Hindlimb muscle (tissue), 1 donor: ENCODE data around the gene IL36A. TPM values are rescaled to one million over a fixed set of nuclear protein-coding genes. Genes with fewer than 3 reads are reported as not detected.

Source experiments
- DNase-seq: peaks from one replicate; pipeline ENCODE4 v3.0.0-alpha.2; 2013
- polyA plus RNA-seq: library from polyadenylated mRNA; unstranded; fragments of 120-200 nt; gene quantifications from one replicate; pipeline ENCODE4 v1.2.1, GENCODE V29; 2013; ENCODE audit not compliant: insufficient read length

The IL36A gene
- polyA plus RNA-seq, 1 donor: not detected

- no peak for DNase-seq
Observed at GRCh38 chr2:113050921-113051895, 45.9 kb downstream of the IL36A start.

- DNase-seq: no peak
Observed at GRCh38 chr2:113052396-113052917, 47.2 kb downstream of the IL36A start, which contains the start of gene IL36B. Gene IL36B, minus strand, starts transcription at chr2:113052867.

GRCh38 chr2:113053666-113054065 is 48.4 kb downstream of the IL36A start:
- DNase-seq: no peak

- no peak for DNase-seq
Observed at GRCh38 chr2:113054066-113054465, 48.8 kb downstream of the IL36A start.

- no peak for DNase-seq
Observed at GRCh38 chr2:113056521-113056920, 51.3 kb downstream of the IL36A start.

- DNase-seq: no peak
Observed at GRCh38 chr2:113057117-113057516, 51.9 kb downstream of the IL36A start.

Other genes starting within 250 kb of the IL36A start
- 7.5 TPM for gene CKAP2L, start 240.8 kb upstream of the IL36A start, polyA plus RNA-seq
- not detected for gene IL1A, start 221.0 kb upstream of the IL36A start, polyA plus RNA-seq
- gene IL1B, start 168.7 kb upstream of the IL36A start, polyA plus RNA-seq: 0.76 TPM
- not detected for gene IL37, start 94.3 kb upstream of the IL36A start, polyA plus RNA-seq
- gene IL36G, start 27.5 kb upstream of the IL36A start, polyA plus RNA-seq: not detected
- not detected for gene IL36B, start 47.4 kb downstream of the IL36A start, polyA plus RNA-seq
- gene IL36RN, start 53.7 kb downstream of the IL36A start, polyA plus RNA-seq: not detected
- gene IL1F10, start 62.5 kb downstream of the IL36A start, polyA plus RNA-seq: not detected
- gene IL1RN, start 122.1 kb downstream of the IL36A start, polyA plus RNA-seq: 1.9 TPM
- gene PSD4, start 168.5 kb downstream of the IL36A start, polyA plus RNA-seq: 1.6 TPM